Adrenal gland (tissue), 12 donors: ENCODE data around the gene C18orf63. TPM values are rescaled to one million over a fixed set of nuclear protein-coding genes. Genes with fewer than 3 reads are reported as not detected.

Source experiments
- DNase-seq, 7 donors: peaks; one replicate each; pipeline ENCODE4 v3.0.0-alpha.2; 2019 to 2020
- H3K27ac ChIP-seq, 5 donors: fragments of 200-600 bp; sonication (generic) in 4 of 5; 1 replicate in 3 of 5; 2 replicates in 2 of 5; pipeline versions ENCODE4 v1.5.1 to v1.8.0; 2016 to 2020; ENCODE audit warnings: mild to moderate bottlenecking in 1 of 5
- H3K27me3 ChIP-seq: fragments of 200-600 bp; 2 replicates; pipeline ENCODE4 v1.8.0; 2021
- H3K36me3 ChIP-seq, 2 donors: fragments of 200-600 bp; replicated peaks in 1 of 2; 1 replicate in 1 of 2; 2 replicates in 1 of 2; pipeline versions ENCODE4 v1.5.1 to v1.8.0; 2018 to 2022
- H3K4me1 ChIP-seq, 2 donors: fragments of 200-600 bp; replicated peaks in 1 of 2; 1 replicate in 1 of 2; 2 replicates in 1 of 2; pipeline versions ENCODE4 v1.5.1 to v1.8.0; 2018 to 2021
- H3K4me3 ChIP-seq, 4 donors: fragments of 200-600 bp; sonication (generic) in 3 of 4; one replicate each; pipeline ENCODE4 v1.5.1; 2016 to 2018
- H3K9me3 ChIP-seq, 3 donors: fragments of 200-600 bp; sonication (generic) in 1 of 3; replicated peaks in 1 of 3; 1 replicate in 2 of 3; 2 replicates in 1 of 3; pipeline versions ENCODE4 v1.5.1 to v1.8.0; 2016 to 2021
- CTCF ChIP-seq, 6 experiments: fragments of 450-650 bp in 4 of 6; fragments of 200-600 bp in 2 of 6; sonication (generic) in 1 of 6; IDR thresholded peaks; 1 replicate in 5 of 6; 2 replicates in 1 of 6; pipeline versions ENCODE4 v1.5.1 to v1.8.0; 2016 to 2021; ENCODE audit warnings: antibody characterized with exemption in 6 of 6, mild to moderate bottlenecking in 2 of 6, moderate library complexity in 1 of 6
- POLR2A ChIP-seq, 2 donors: fragments of 450-650 bp; IDR thresholded peaks; one replicate each; pipeline ENCODE4 v1.6.1; 2017; ENCODE audit warnings: antibody characterized with exemption in 2 of 2, mild to moderate bottlenecking in 2 of 2, moderate library complexity in 1 of 2
- WGBS, 4 donors: extraction: QIAGEN DNeasy Blood & Tissue Kit in 2 of 4; methylation state at CpG; one replicate each; pipeline versions ENCODE4 v1.1.5 to v1.1.7; 2013 to 2017; 5-methylcytosine and 5-hydroxymethylcytosine counted together
- intact Hi-C, 2 donors: fragments of 100-400 bp; cut with DNase I; formaldehyde crosslinking; loops; one replicate each; pipeline versions ENCODE4 v1.14.1 to v1.15.0; 2022 to 2023
- polyA plus RNA-seq, 3 donors: library from polyadenylated mRNA; stranded (reverse); fragments of 200-250 nt in 2 of 3; fragments of 350-450 nt in 1 of 3; fragmentation: Illumina TruSeq in 1 of 3; extraction: RNeasy Lipid Tissue Mini Kit (QIAGEN cat#74804) in 1 of 3; gene quantifications; one replicate each; pipeline ENCODE4 v1.2.3, GENCODE V29; 2013 to 2014
- total RNA-seq, 9 donors: library from RNA; depleted of rRNA in 4 of 9; stranded (reverse); fragments of >200 nt in 4 of 9; fragments of 120-200 nt in 1 of 9; fragmentation: NEBNext Ultra II Directional in 1 of 9; extraction: Animal tissue kit (Norgen Biotek cat#: 25700) in 1 of 9; gene quantifications; one replicate each; pipeline versions ENCODE4 v1.1.0 to v1.2.4, GENCODE V29; 2013 to 2023
- donor health status: healthy with polysubstance abuse.
- donor health status: Bipolar disorder and iron deficiency.
- donor health status: DM: yes; HTN: yes; CAD: no.
- donor health status: DM: no; HTN: no; CAD: no.
- donor health status: DM: no; HTN: no; CAD: no.
- donor health status: DM: yes; HTN: yes; CAD: no.

The C18orf63 gene
- total and polyA plus RNA-seq, 12 donors = under 0.01 TPM; not detected in 11

- WGBS, 4 donors = 82 to 90% (median 87%) methylated on average over 4 of the region's 4 CpGs
- TF ChIP-seq CTCF (IDR thresholded peaks at IDR 0.05) (no peak), POLR2A (IDR thresholded peaks at IDR 0.05) (no peak)
- intact Hi-C loops = no loop called here
- Histone ChIP-seq H3K27me3 (no peaks in the 10 kb centered on the region), H3K4me1 (peaks cover 5 to 50% of the 10 kb centered on the region in 2 donors), H3K9me3 (no peaks in the 10 kb centered on the region), H3K36me3 (no peaks in the 10 kb centered on the region), H3K4me3 (no peak overlapping the region), H3K27ac (no peak overlapping the region)
- DNase-seq = no peak
Measured at GRCh38 chr18:74286106-74286855, 29.4 kb upstream of the C18orf63 start.

- peaks cover 6 to 49% of the 10 kb centered on the region in 2 donors for H3K4me1 ChIP-seq
- H3K9me3 ChIP-seq = no peaks in the 10 kb centered on the region
- 95 to 98% (median 97%) methylated on average over 2 of the region's 2 CpGs for WGBS, 4 donors
- intact Hi-C loops = no loop called here
- TF ChIP-seq CTCF (IDR thresholded peaks at IDR 0.05) = no peak
- no peak for TF ChIP-seq POLR2A (IDR thresholded peaks at IDR 0.05)
- DNase-seq = no peak
- no peaks in the 10 kb centered on the region for H3K27me3 ChIP-seq
- H3K27ac ChIP-seq = no peak overlapping the region
- no peaks in the 10 kb centered on the region for H3K36me3 ChIP-seq
- no peak overlapping the region for H3K4me3 ChIP-seq
Measured at GRCh38 chr18:74286856-74287255, 28.8 kb upstream of the C18orf63 start.

- Histone ChIP-seq H3K9me3 (no peaks in the 10 kb centered on the region), H3K27me3 (no peaks in the 10 kb centered on the region), H3K27ac (peak overlapping the region in 1 of 5 donors; percentile 1), H3K4me1 (peaks cover 6 to 37% of the 10 kb centered on the region in 2 donors), H3K4me3 (no peak overlapping the region), H3K36me3 (no peaks in the 10 kb centered on the region)
- no peak for TF ChIP-seq CTCF (IDR thresholded peaks at IDR 0.05)
- no peak for TF ChIP-seq POLR2A (IDR thresholded peaks at IDR 0.05)
- intact Hi-C loops = no loop called here
- DNase-seq = no peak
- WGBS, 4 donors = 77 to 91% (median 87%) methylated on average over 5 of the region's 5 CpGs
Measured at GRCh38 chr18:74288041-74288440, 27.6 kb upstream of the C18orf63 start.

- no peaks in the 10 kb centered on the region for H3K9me3 ChIP-seq
- no peaks in the 10 kb centered on the region for H3K27me3 ChIP-seq
- no peak for DNase-seq
- 78 to 84% (median 81%) methylated on average over 9 of the region's 9 CpGs for whole genome bisulfite sequencing, 4 donors
- peak overlapping the region in 3 of 5 donors; percentile 1 to 75 (median 21) for H3K27ac ChIP-seq
- intact Hi-C loops = no loop called here
- no peaks in the 10 kb centered on the region for H3K36me3 ChIP-seq
- TF ChIP-seq POLR2A (IDR thresholded peaks at IDR 0.05) (no peak), CTCF (IDR thresholded peaks at IDR 0.05) (no peak)
- no peak overlapping the region for H3K4me3 ChIP-seq
- peaks cover 6 to 34% of the 10 kb centered on the region in 2 donors for H3K4me1 ChIP-seq
Measured at GRCh38 chr18:74288730-74289129, 26.9 kb upstream of the C18orf63 start.
